ENCODE data around the gene TJP1.
"Not testable (repeated sequence)": the region's sequence is repeated elsewhere in the genome, so short reads cannot be mapped to it uniquely, and the experiment has no call there.

The TJP1 gene

GRCh38 chr15:29698030-29698701, 124.1 kb downstream of the TJP1 start:
- peak in 1 of 2 donors; percentile 10 for DNase-seq

GRCh38 chr15:29696950-29697738, 125.1 kb downstream of the TJP1 start:
- DNase-seq: no peak

- DNase-seq: not testable (repeated sequence)
Observed at GRCh38 chr15:29696506-29696905, 125.8 kb downstream of the TJP1 start.

- no peak for DNase-seq
Observed at GRCh38 chr15:29695489-29696167, 126.6 kb downstream of the TJP1 start.

- no peak for DNase-seq
Observed at GRCh38 chr15:29693225-29693624, 129.0 kb downstream of the TJP1 start.

GRCh38 chr15:29692527-29692926, 129.7 kb downstream of the TJP1 start:
- no peak for DNase-seq

GRCh38 chr15:29690765-29691475, 131.3 kb downstream of the TJP1 start:
- no peak for DNase-seq

- no peak for DNase-seq
Observed at GRCh38 chr15:29689287-29689986, 132.8 kb downstream of the TJP1 start.

- DNase-seq: no peak
Observed at GRCh38 chr15:29688506-29689286, 133.6 kb downstream of the TJP1 start.

GRCh38 chr15:29687939-29688505, 134.2 kb downstream of the TJP1 start:
- no peak for DNase-seq

- DNase-seq: no peak
Observed at GRCh38 chr15:29687204-29687815, 135.0 kb downstream of the TJP1 start.

GRCh38 chr15:29686445-29687203, 135.6 kb downstream of the TJP1 start:
- DNase-seq: no peak

- no peak for DNase-seq
Observed at GRCh38 chr15:29686079-29686425, 136.2 kb downstream of the TJP1 start.

GRCh38 chr15:29685156-29686078, 136.9 kb downstream of the TJP1 start:
- DNase-seq: no peak

- DNase-seq: no peak
Observed at GRCh38 chr15:29682781-29683180, 139.5 kb downstream of the TJP1 start.

- no peak for DNase-seq
Observed at GRCh38 chr15:29682361-29682760, 139.9 kb downstream of the TJP1 start.

GRCh38 chr15:29681946-29682345, 140.3 kb downstream of the TJP1 start:
- DNase-seq: no peak

- no peak for DNase-seq
Observed at GRCh38 chr15:29681166-29681845, 141.0 kb downstream of the TJP1 start.
